Ovary (tissue), 3 donors: ENCODE measurements around the gene IL1R2.

Experiments used
- CTCF ChIP-seq, 3 donors: fragments of 450-650 bp in 2 of 3; fragments of 200-600 bp in 1 of 3; IDR thresholded peaks; one replicate each; pipeline versions ENCODE4 v1.5.1 to v1.8.0; 2016 to 2022; ENCODE audit warnings: antibody characterized with exemption in 3 of 3, mild to moderate bottlenecking in 1 of 3
- POLR2A ChIP-seq: fragments of 450-650 bp; IDR thresholded peaks from one replicate; pipeline ENCODE4 v1.6.1; 2017; ENCODE audit warnings: antibody characterized with exemption, mild to moderate bottlenecking, moderate library complexity
- donor health status: DM: no; HTN: no; CAD: no.

- TF ChIP-seq CTCF (IDR thresholded peaks at IDR 0.05) (no peak), POLR2A (no peak)
Observed at GRCh38 chr2:102044235-102044896, 52.6 kb downstream of the IL1R2 start.
